ENCODE data around the gene RAB37. TPM values are rescaled to one million over a fixed set of nuclear protein-coding genes. Genes with fewer than 3 reads are reported as not detected.

RAB37 gene
- total and polyA plus RNA-seq, 2 donors from 2014 or later = 1.7 to 5.6 TPM

- intact Hi-C loops (cut with DNase I) = loop anchor here (10.0 kb wide), 1 partner anchor 115 kb away; no protein-coding TSS in a partner anchor
- Histone ChIP-seq H3K9me3 (ENCODE audit: control insufficient read depth in 2 of 3, insufficient read depth in 1 of 3, low read length in 3 of 3) (no peaks in the 10 kb centered on the region), H3K27ac (ENCODE audit: low read depth in 2 of 2, low read length in 2 of 2) (peak overlapping the region; percentile 82 to 91), H3K27me3 (ENCODE audit: control insufficient read depth, insufficient read depth, low read length) (no peaks in the 10 kb centered on the region), H3K4me1 (ENCODE audit: control insufficient read depth in 2 of 3, insufficient read depth in 2 of 3, low read depth in 1 of 3, low read length in 3 of 3) (peaks cover 3 to 43% (median 10%) of the 10 kb centered on the region in 3 donors), H3K4me3 (ENCODE audit: low read length in 3 of 3) (peak overlapping the region; percentile 42 to 84 (median 75)), H3K36me3 (ENCODE audit: control insufficient read depth in 2 of 3, insufficient read depth in 3 of 3, low read length in 3 of 3) (peaks cover 0 to 3% (median 0%) of the 10 kb centered on the region in 3 donors), H3K9ac (ENCODE audit: low read length in 3 of 3) (peak overlapping the region; percentile 37 to 87 (median 83))
- FAIRE-seq (no peak), DNase-seq (peak; percentile 76 to 89 (median 85))
- no peak for TF ChIP-seq CTCF (IDR thresholded peaks at IDR 0.05; ENCODE audit: borderline replicate concordance, extremely low read depth, insufficient read depth)
Observed at GRCh38 chr17:74749279-74750038, 12.4 kb downstream of the RAB37 start.

GRCh38 chr17:74750039-74750326 lies 12.9 kb downstream of the RAB37 start:
- DNase-seq (no peak), FAIRE-seq (no peak)
- H3K9ac ChIP-seq (ENCODE audit: low read length in 3 of 3) = peak overlapping the region; percentile 37 to 83 (median 39)
- H3K27me3 ChIP-seq (ENCODE audit: control insufficient read depth, insufficient read depth, low read length) = no peaks in the 10 kb centered on the region
- intact Hi-C loops (cut with DNase I) = no loop called here
- H3K27ac ChIP-seq (ENCODE audit: low read depth in 2 of 2, low read length in 2 of 2) = peak overlapping the region; percentile 82 to 91
- H3K4me3 ChIP-seq (ENCODE audit: low read length in 3 of 3) = peak overlapping the region; percentile 42 to 84 (median 75)
- H3K4me1 ChIP-seq (ENCODE audit: control insufficient read depth in 2 of 3, insufficient read depth in 2 of 3, low read depth in 1 of 3, low read length in 3 of 3) = peaks cover 3 to 42% (median 10%) of the 10 kb centered on the region in 3 donors
- peaks cover 0 to 3% (median 2%) of the 10 kb centered on the region in 3 donors for H3K36me3 ChIP-seq (ENCODE audit: control insufficient read depth in 2 of 3, insufficient read depth in 3 of 3, low read length in 3 of 3)
- H3K9me3 ChIP-seq (ENCODE audit: control insufficient read depth in 2 of 3, insufficient read depth in 1 of 3, low read length in 3 of 3) = no peaks in the 10 kb centered on the region
- TF ChIP-seq CTCF (IDR thresholded peaks at IDR 0.05; ENCODE audit: borderline replicate concordance, extremely low read depth, insufficient read depth) = no peak

- Histone ChIP-seq H3K27me3 (ENCODE audit: control insufficient read depth, insufficient read depth, low read length) (no peaks in the 10 kb centered on the region), H3K4me1 (ENCODE audit: control insufficient read depth in 2 of 3, insufficient read depth in 2 of 3, low read depth in 1 of 3, low read length in 3 of 3) (peaks cover 3 to 45% (median 13%) of the 10 kb centered on the region in 3 donors), H3K36me3 (ENCODE audit: control insufficient read depth in 2 of 3, insufficient read depth in 3 of 3, low read length in 3 of 3) (peaks cover 0 to 3% (median 2%) of the 10 kb centered on the region in 3 donors), H3K27ac (ENCODE audit: low read depth in 2 of 2, low read length in 2 of 2) (peak overlapping the region; percentile 82 to 91), H3K9ac (ENCODE audit: low read length in 3 of 3) (peak overlapping the region; percentile 37 to 83 (median 37)), H3K9me3 (ENCODE audit: control insufficient read depth in 2 of 3, insufficient read depth in 1 of 3, low read length in 3 of 3) (no peaks in the 10 kb centered on the region), H3K4me3 (ENCODE audit: low read length in 3 of 3) (peak overlapping the region; percentile 42 to 84 (median 75))
- intact Hi-C loops (cut with DNase I) = no loop called here
- DNase-seq (peak in 2 of 5 donors; percentile 32 to 55), FAIRE-seq (no peak)
- no peak for TF ChIP-seq CTCF (IDR thresholded peaks at IDR 0.05; ENCODE audit: borderline replicate concordance, extremely low read depth, insufficient read depth)
Observed at GRCh38 chr17:74750327-74751069, 13.4 kb downstream of the RAB37 start.

All from kidney (tissue), 14 donors.